PC-3 (cell line): ENCODE results near the gene STXBP5. TPM values are rescaled to one million over a fixed set of nuclear protein-coding genes. Genes with fewer than 3 reads are reported as not detected.

Source experiments
- ATAC-seq: fragments of 200-7000 bp; cut with Tn5 transposase; 2 replicates; pipeline ENCODE4 v1.9.1; 2020; ENCODE audit warnings: mild to moderate bottlenecking, moderate library complexity
- BruUV-seq: library from RNA; stranded (reverse); fragments of 400-500 nt; replicated peaks from 2 replicates; lab custom pipeline; 2021; lab: Mats Ljungman, UMichigan
- CTCF ChIA-PET: fragments of 300-600 bp; sonication (Branson Sonifier 250); formaldehyde crosslinking; loops from one replicate; lab custom pipeline; 2022; ENCODE audit warnings: antibody characterized with exemption; lab: Charles Lee
- POLR2A ChIA-PET: fragments of 300-600 bp; sonication (Branson Sonifier 250); formaldehyde crosslinking; loops from one replicate; lab custom pipeline; 2022; ENCODE audit warnings: antibody characterized with exemption; ENCODE audit not compliant: unreplicated experiment; lab: Charles Lee
- DNase-seq: peaks from one replicate; pipeline ENCODE4 v3.0.0-alpha.2; 2015
- H2AFZ ChIP-seq: fragments of 300-600 bp; sonication (generic); 2 replicates; pipeline ENCODE4 v1.6.0; 2016; ENCODE audit warnings: antibody characterized with exemption, low read length
- H3F3A ChIP-seq: fragments of 300-600 bp; sonication (generic); one replicate; pipeline ENCODE4 v1.6.0; 2017; ENCODE audit warnings: antibody characterized with exemption, low read length, control low read depth, mild to moderate bottlenecking; ENCODE audit not compliant: unreplicated experiment
- H3K27ac ChIP-seq: fragments of 300-600 bp; sonication (generic); 2 replicates; pipeline ENCODE4 v1.5.1; 2016; ENCODE audit warnings: mild to moderate bottlenecking, low read length
- H3K27me3 ChIP-seq: fragments of 300-600 bp; sonication (generic); 2 replicates; pipeline ENCODE4 v1.6.1; 2016; ENCODE audit warnings: low read length, mixed read lengths
- H3K36me3 ChIP-seq: fragments of 300-600 bp; sonication (generic); 2 replicates; pipeline ENCODE4 v1.6.1; 2016; ENCODE audit warnings: low read depth, mixed run types, low read length, mixed read lengths
- H3K4me1 ChIP-seq: fragments of 300-600 bp; sonication (generic); 2 replicates; pipeline ENCODE4 v1.5.1; 2016; ENCODE audit warnings: low read length; ENCODE audit not compliant: insufficient read depth
- H3K4me2 ChIP-seq: fragments of 300-600 bp; sonication (generic); 2 replicates; pipeline ENCODE4 v1.6.0; 2016; ENCODE audit warnings: low read length
- H3K4me3 ChIP-seq: fragments of 300-600 bp; sonication (generic); 2 replicates; pipeline ENCODE4 v1.5.1; 2016; ENCODE audit warnings: mild to moderate bottlenecking, low read length, mixed read lengths
- H3K79me2 ChIP-seq: fragments of 300-600 bp; sonication (generic); 2 replicates; pipeline ENCODE4 v1.6.1; 2017; ENCODE audit warnings: low read length, mixed read lengths
- H3K9ac ChIP-seq: fragments of 300-600 bp; sonication (generic); 2 replicates; pipeline ENCODE4 v1.6.0; 2016; ENCODE audit warnings: mild to moderate bottlenecking, low read length
- H3K9me2 ChIP-seq: fragments of 300-600 bp; sonication (generic); replicated peaks from 2 replicates; pipeline ENCODE4 v1.6.1; 2016; ENCODE audit warnings: mixed run types, low read length, mixed read lengths
- H3K9me3 ChIP-seq: fragments of 300-600 bp; sonication (generic); 2 replicates; pipeline ENCODE4 v1.6.1; 2016; ENCODE audit warnings: low read length, mixed read lengths
- H4K20me1 ChIP-seq: fragments of 300-600 bp; sonication (generic); 2 replicates; pipeline ENCODE4 v1.6.1; 2016; ENCODE audit warnings: low read length, mixed read lengths
- EZH2 ChIP-seq: fragments of 300-600 bp; sonication (generic); IDR thresholded peaks from one replicate; pipeline ENCODE4 v1.6.1; 2017; ENCODE audit warnings: antibody characterized with exemption, mild to moderate bottlenecking, low read length; ENCODE audit not compliant: unreplicated experiment
- EZH2phosphoT487 ChIP-seq: fragments of 300-600 bp; sonication (generic); IDR thresholded peaks from 2 replicates; pipeline ENCODE4 v1.6.1; 2018; ENCODE audit warnings: mild to moderate bottlenecking, antibody characterized with exemption, low read length, borderline replicate concordance
- intact Hi-C: fragments of 100-400 bp; cut with micrococcal nuclease; formaldehyde crosslinking; loops from 2 replicates; pipeline ENCODE4 v1.9.0; 2023
- total RNA-seq: library from RNA; depleted of rRNA; stranded (reverse); fragments of >200 nt; gene quantifications from 2 replicates; pipeline ENCODE4 v1.2.3, GENCODE V29; 2014
- TF ChIP-seq, protein P1 (sequence below): fragments of 300-600 bp; sonication (generic); conservative IDR thresholded peaks from 2 replicates; pipeline ENCODE4 v1.5.1; 2017; ENCODE audit warnings: antibody characterized with exemption, low read depth, mild to moderate bottlenecking, low read length

STXBP5 gene
- total RNA-seq, 1 experiment from 2014 or later: 12.9 TPM

DNA sequence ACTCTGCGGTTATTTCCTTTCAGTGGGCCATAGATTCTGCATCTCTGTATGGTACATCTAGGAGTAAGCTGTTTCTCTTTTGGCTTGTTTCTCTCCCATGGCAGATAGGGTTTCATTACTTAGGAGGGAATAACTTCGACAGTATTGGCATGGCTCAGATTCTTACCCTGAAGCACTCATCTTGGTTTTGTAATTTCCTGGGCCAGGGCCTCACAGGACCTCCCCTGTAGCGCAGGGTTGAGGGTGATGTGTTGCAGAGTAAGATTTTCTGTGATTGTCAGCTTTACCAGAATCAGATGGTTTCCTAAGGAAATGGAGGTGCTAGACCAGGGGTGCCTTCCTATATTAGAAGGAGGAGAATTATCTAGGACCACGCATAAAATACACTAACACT is 78.3 kb downstream of the STXBP5 start:
- Histone ChIP-seq H4K20me1 (no peaks in the 10 kb centered on the region), H3K27me3 (no peaks in the 10 kb centered on the region), H3K9me3 (no peaks in the 10 kb centered on the region), H3K4me2 (no peak overlapping the region), H3K4me1 (peaks cover 28% of the 10 kb centered on the region), H3K27ac (0 out of 2 replicates have a peak overlapping the region, but pooled peaks have one; percentile 6), H2AFZ (no peak overlapping the region), H3K79me2 (no peaks in the 10 kb centered on the region), H3K9me2 (no peaks in the 10 kb centered on the region), H3F3A (no peaks in the 10 kb centered on the region), H3K4me3 (no peak overlapping the region), H3K9ac (no peak overlapping the region), H3K36me3 (peaks cover 9% of the 10 kb centered on the region)
- ChIA-PET POLR2A (no interaction called here), CTCF (no interaction called here)
- ATAC-seq: no peak
- no TSS peak for BruUV-seq
- no peak for DNase-seq
- TF ChIP-seq EZH2phosphoT487 (no peak), EZH2 (no peak)
- TF ChIP-seq, protein P1, sequence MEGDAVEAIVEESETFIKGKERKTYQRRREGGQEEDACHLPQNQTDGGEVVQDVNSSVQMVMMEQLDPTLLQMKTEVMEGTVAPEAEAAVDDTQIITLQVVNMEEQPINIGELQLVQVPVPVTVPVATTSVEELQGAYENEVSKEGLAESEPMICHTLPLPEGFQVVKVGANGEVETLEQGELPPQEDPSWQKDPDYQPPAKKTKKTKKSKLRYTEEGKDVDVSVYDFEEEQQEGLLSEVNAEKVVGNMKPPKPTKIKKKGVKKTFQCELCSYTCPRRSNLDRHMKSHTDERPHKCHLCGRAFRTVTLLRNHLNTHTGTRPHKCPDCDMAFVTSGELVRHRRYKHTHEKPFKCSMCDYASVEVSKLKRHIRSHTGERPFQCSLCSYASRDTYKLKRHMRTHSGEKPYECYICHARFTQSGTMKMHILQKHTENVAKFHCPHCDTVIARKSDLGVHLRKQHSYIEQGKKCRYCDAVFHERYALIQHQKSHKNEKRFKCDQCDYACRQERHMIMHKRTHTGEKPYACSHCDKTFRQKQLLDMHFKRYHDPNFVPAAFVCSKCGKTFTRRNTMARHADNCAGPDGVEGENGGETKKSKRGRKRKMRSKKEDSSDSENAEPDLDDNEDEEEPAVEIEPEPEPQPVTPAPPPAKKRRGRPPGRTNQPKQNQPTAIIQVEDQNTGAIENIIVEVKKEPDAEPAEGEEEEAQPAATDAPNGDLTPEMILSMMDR: no peak
- intact Hi-C loops: loop anchor here (10.0 kb wide), 1 partner anchor 78 kb away; the partner anchor contains the start of gene STXBP5

DNA sequence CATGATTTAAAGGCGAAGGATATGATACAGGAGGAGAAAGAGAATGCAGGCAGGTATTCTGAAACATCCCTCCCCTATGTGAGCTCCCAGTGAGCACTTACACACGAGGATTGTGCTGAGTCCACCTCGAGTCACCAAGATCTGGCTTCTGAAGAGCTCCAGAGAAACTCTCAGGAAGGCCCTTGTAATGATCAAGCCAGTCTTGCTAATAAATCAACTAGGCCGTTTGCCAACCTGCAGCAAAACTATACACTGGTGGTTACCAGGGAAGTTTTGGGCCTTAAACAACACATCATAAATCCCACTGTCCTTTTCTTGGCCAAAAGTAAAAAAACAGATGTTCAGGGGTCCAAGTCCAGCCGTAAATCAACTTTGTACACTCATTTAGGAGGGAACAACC is 79.2 kb downstream of the STXBP5 start:
- peaks cover 4% of the 10 kb centered on the region for H3K36me3 ChIP-seq
- H3K4me1 ChIP-seq: peaks cover 36% of the 10 kb centered on the region
- TF ChIP-seq EZH2phosphoT487: no peak
- no peak for TF ChIP-seq EZH2
- TF ChIP-seq, protein P1: no peak
- H3K4me2 ChIP-seq: no peak overlapping the region
- peak; percentile 62 for ATAC-seq
- intact Hi-C loops: loop anchor here (10.0 kb wide), 1 partner anchor 79 kb away; the partner anchor contains the start of gene STXBP5
- H3K9me2 ChIP-seq: no peaks in the 10 kb centered on the region
- H4K20me1 ChIP-seq: no peaks in the 10 kb centered on the region
- peak; percentile 56 for DNase-seq
- no peaks in the 10 kb centered on the region for H3F3A ChIP-seq
- no peak overlapping the region for H2AFZ ChIP-seq
- H3K79me2 ChIP-seq: no peaks in the 10 kb centered on the region
- no peaks in the 10 kb centered on the region for H3K9me3 ChIP-seq
- peak overlapping the region; percentile 6 for H3K27ac ChIP-seq
- no TSS peak for BruUV-seq
- ChIA-PET POLR2A (no interaction called here), CTCF (no interaction called here)
- no peak overlapping the region for H3K4me3 ChIP-seq
- H3K27me3 ChIP-seq: no peaks in the 10 kb centered on the region
- H3K9ac ChIP-seq: no peak overlapping the region

DNA sequence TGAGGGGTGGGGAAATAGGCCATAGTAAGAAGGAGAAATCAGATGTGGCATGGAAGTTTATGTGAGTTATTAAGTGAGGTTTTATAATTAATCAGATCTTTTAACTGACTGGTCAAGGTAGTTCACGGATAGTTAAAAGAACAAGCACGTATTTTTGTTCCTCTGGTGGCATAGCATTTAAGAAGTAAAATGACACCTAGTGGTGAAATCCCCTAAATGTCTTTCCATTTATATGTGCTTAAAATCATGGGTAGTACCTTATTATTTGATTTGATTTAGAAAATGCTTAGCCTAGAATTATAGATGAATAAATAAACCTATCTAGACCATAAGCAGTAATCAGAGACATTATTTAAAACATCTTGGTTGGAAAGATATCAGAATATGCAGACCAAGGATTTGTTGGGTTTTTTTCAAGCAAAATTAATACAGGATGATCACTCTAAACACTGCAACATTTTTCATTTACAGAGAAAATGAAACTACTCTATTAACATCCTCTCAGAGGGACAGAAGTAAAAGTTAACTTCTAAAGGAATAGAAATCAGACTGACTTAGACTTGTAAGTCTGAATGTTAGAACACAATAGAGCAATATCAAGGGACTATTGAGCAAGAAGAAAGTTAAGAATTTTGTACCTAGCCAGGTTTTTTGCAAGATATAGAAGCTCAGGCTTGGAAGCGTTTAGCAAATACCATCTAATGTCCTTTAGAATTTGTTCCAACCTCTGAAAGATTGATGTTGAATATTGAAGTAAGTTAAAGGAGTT is 81.1 kb downstream of the STXBP5 start:
- peak; percentile 41 for ATAC-seq
- Histone ChIP-seq H2AFZ (0 out of 2 replicates have a peak overlapping the region, but pooled peaks have one; percentile 27), H3K9me3 (no peaks in the 10 kb centered on the region), H3K9ac (no peak overlapping the region), H3K9me2 (no peaks in the 10 kb centered on the region), H3K27me3 (no peaks in the 10 kb centered on the region), H3K36me3 (no peaks in the 10 kb centered on the region), H3F3A (no peaks in the 10 kb centered on the region), H4K20me1 (no peaks in the 10 kb centered on the region), H3K4me2 (0 out of 2 replicates have a peak overlapping the region, but pooled peaks have one; percentile 5), H3K4me3 (no peak overlapping the region), H3K79me2 (no peaks in the 10 kb centered on the region), H3K4me1 (peaks cover 37% of the 10 kb centered on the region), H3K27ac (no peak overlapping the region)
- DNase-seq: peak; percentile 68
- BruUV-seq: no TSS peak
- POLR2A ChIA-PET: no interaction called here
- TF ChIP-seq, protein P1: peak; percentile 68
- no peak for TF ChIP-seq EZH2
- CTCF ChIA-PET: no interaction called here
- intact Hi-C loops: loop anchor here (1.0 to 10.0 kb wide), 2 partner anchors 80 to 383 kb away; partner anchors contain the start of gene STXBP5
